Lower leg skin (tissue), 4 donors: ENCODE data around the gene ADAMTS17. TPM values are rescaled to one million over a fixed set of nuclear protein-coding genes. Genes with fewer than 3 reads are reported as not detected.
A peak's percentile ranks its signal among the peaks of the same experiment; 100 is the strongest.

Experiments used
- DNase-seq, 2 donors: peaks; one replicate each; pipeline ENCODE4 v3.0.0-alpha.2; 2019; ENCODE audit warnings: low spot score in 2 of 2
- H3K4me3 ChIP-seq: fragments of 200-600 bp; sonication (generic); 2 replicates; pipeline ENCODE4 v1.5.1; 2017; ENCODE audit warnings: mild to moderate bottlenecking, low read depth; ENCODE audit not compliant: poor library complexity, severe bottlenecking
- POLR2A ChIP-seq, 2 donors: fragments of 450-650 bp; IDR thresholded peaks; one replicate each; pipeline ENCODE4 v1.6.1; 2016 to 2017; ENCODE audit warnings: antibody characterized with exemption in 2 of 2, mild to moderate bottlenecking in 1 of 2, moderate library complexity in 1 of 2
- whole genome bisulfite sequencing, 2 donors: methylation state at CpG; one replicate each; pipeline ENCODE4 v1.1.5; 2018; 5-methylcytosine and 5-hydroxymethylcytosine counted together
- intact Hi-C: fragments of 100-400 bp; cut with DNase I; formaldehyde crosslinking; loops from one replicate; pipeline ENCODE4 v1.15.0; 2023; ENCODE audit warnings: low total_unique reads
- total RNA-seq, 4 donors: library from RNA; depleted of rRNA; stranded (reverse); fragments of >200 nt; gene quantifications; one replicate each; pipeline ENCODE4 v1.1.0, GENCODE V29; 2016
- TF ChIP-seq, protein P1 (sequence below), 3 donors: fragments of 450-650 bp; IDR thresholded peaks; one replicate each; pipeline ENCODE4 v1.5.1; 2016; ENCODE audit warnings: antibody characterized with exemption in 3 of 3, mild to moderate bottlenecking in 3 of 3, moderate library complexity in 2 of 3

Gene ADAMTS17
- total RNA-seq, 4 donors from 2014 or later: 3.5 to 7.8 (median 3.9) TPM

DNA sequence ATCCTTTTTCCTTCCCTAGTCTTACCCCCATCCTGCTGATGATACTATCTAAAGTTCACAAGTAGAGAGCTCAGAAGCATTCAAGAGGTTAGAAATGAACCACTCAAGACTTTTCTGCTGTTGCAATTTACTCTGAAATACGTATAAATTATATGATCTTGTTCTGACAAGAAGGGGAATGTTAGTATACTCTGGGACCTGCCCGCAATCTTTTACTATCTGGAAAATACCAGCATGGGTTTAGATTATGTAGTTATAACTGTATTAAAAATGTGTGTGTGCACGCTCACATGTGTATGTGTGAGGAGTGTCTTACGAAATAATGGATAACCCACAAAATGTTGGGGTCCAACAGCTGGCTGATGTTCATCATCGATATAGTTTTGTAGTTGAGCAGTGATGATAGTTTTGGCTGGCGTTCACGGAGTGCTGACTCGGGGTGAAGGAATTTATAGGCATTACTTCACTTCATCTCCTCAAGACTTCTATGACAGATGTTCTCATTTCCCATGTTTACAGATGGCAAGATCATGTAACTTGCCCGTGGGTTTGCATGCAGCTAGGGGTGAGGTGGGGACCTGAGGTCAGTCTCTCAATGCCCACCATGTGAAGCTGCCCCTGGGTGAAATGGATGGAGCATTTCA, 311.1 kb downstream of the ADAMTS17 start:
- no peak for TF ChIP-seq POLR2A (IDR thresholded peaks at IDR 0.05)
- TF ChIP-seq, protein P1, sequence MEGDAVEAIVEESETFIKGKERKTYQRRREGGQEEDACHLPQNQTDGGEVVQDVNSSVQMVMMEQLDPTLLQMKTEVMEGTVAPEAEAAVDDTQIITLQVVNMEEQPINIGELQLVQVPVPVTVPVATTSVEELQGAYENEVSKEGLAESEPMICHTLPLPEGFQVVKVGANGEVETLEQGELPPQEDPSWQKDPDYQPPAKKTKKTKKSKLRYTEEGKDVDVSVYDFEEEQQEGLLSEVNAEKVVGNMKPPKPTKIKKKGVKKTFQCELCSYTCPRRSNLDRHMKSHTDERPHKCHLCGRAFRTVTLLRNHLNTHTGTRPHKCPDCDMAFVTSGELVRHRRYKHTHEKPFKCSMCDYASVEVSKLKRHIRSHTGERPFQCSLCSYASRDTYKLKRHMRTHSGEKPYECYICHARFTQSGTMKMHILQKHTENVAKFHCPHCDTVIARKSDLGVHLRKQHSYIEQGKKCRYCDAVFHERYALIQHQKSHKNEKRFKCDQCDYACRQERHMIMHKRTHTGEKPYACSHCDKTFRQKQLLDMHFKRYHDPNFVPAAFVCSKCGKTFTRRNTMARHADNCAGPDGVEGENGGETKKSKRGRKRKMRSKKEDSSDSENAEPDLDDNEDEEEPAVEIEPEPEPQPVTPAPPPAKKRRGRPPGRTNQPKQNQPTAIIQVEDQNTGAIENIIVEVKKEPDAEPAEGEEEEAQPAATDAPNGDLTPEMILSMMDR (IDR thresholded peaks at IDR 0.05): no peak
- intact Hi-C loops: no loop called here
- WGBS, 2 donors: 42 to 57% methylated on average over 9 of the region's 9 CpGs
- no peak overlapping the region for H3K4me3 ChIP-seq
- peak in 1 of 2 donors; percentile 71 for DNase-seq

DNA sequence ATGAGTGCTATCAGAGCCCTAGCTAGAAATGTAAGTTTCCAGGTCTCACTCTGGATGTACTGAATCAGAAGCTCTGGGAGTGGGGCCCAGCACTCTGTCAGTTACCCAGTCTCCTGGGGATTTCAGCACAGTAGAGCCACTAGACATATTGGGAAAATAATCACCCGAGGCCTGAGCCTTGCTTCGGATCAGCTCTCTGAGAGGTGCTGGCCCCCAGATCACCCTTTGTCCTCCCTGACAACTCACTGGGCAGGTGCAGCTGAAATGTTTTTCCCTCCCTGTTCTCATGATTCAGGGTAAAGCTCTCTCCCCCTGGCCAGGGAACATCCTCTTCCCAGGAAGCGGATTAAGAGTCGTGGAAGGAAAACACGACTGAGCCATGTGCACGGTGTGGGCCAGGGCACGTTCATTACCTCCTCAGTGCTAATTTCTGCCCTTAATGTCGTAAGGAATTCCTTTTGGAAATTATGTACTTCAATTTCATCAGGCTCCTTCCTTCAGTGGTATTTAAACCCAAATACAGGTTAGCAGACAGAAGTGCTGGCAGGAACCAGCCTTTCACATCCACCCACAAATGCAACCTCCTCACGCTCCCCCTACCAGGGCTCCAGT, 311.8 kb downstream of the ADAMTS17 start:
- TF ChIP-seq, protein P1 (IDR thresholded peaks at IDR 0.05): no peak
- TF ChIP-seq POLR2A (IDR thresholded peaks at IDR 0.05): no peak
- peak in 1 of 2 donors; percentile 58 for DNase-seq
- H3K4me3 ChIP-seq: no peak overlapping the region
- intact Hi-C loops: no loop called here
- WGBS, 2 donors: 73 to 77% methylated on average over 9 of the region's 9 CpGs

DNA sequence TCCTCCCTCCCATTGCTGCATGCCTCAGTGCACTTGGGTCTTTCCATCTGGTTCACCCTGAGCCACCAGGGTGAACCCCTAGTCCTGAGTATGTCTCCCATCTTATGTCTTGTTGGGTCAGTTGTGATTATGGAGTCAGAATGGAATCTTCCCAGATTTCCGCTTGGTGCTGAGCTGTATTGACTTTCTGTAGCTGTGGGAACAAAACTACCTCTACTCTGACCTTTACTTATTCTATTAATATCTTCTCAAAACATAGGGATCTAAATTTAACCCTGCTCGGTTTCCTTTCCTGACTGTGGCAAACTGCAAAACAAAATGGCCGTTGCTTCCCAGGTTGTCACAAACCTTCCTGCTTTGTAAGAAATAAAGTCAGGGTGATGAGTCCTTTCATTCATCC, 312.7 kb downstream of the ADAMTS17 start:
- intact Hi-C loops: no loop called here
- DNase-seq: peak in 1 of 2 donors; percentile 32
- no peak overlapping the region for H3K4me3 ChIP-seq
- WGBS, 2 donors: 83 to 97% methylated on average over 3 of the region's 3 CpGs
- no peak for TF ChIP-seq POLR2A (IDR thresholded peaks at IDR 0.05)
- TF ChIP-seq, protein P1 (IDR thresholded peaks at IDR 0.05): no peak

DNA sequence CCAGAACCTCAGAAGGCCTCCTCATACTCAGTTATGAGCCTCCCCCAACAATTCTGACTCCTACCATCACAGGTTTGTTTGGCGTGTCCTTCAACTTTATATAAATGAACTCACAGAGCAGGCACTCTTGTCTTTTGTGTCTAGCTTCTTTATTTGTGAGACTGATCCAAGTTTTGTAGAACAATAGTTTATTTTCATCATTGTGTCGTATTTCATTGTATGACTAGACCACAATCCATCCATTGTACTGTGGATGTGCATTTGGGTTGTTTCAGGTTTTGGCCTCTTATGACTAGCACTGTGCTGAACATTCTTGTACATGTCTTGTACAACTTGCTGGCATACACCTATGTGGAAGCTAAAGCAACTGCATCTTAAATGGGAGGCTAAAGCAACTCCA, 315.7 kb downstream of the ADAMTS17 start:
- intact Hi-C loops: no loop called here
- no peak overlapping the region for H3K4me3 ChIP-seq
- no peak for TF ChIP-seq POLR2A (IDR thresholded peaks at IDR 0.05)
- TF ChIP-seq, protein P1 (IDR thresholded peaks at IDR 0.05): no peak
- no peak for DNase-seq
- 84 to 98% methylated on average over 2 of the region's 2 CpGs for WGBS, 2 donors

DNA sequence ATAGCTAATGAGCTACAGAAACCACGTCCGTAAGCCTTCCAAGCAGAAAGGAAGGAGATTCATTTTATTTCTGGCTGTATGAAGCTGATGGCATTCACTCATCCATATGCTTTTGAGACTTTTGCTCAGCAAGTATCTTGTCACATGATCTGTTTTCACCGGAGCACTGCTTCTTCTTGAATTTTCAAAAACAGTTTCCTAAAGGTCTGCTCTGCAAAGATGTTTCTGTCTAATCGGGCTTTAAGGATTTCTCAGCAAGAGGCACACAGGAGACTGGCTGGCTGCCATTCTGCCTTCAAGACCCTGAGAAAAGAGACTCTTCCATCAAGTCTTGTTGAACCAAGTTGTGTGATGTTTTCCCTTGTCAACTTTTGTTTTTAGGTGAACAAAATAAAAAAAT, 319.0 kb downstream of the ADAMTS17 start:
- TF ChIP-seq, protein P1 (IDR thresholded peaks at IDR 0.05): no peak
- no peak for TF ChIP-seq POLR2A (IDR thresholded peaks at IDR 0.05)
- peak in 1 of 2 donors; percentile 46 for DNase-seq
- 19 to 21% methylated on average over 4 of the region's 4 CpGs for WGBS, 2 donors
- intact Hi-C loops: no loop called here
- H3K4me3 ChIP-seq: no peak overlapping the region
